H9 (cell line): ENCODE measurements around the gene ZNF853. TPM values are rescaled to one million over a fixed set of nuclear protein-coding genes. Genes with fewer than 3 reads are reported as not detected.

Experiments
- DNase-seq: peaks from one replicate; pipeline ENCODE4 v3.0.0-alpha.2; 2017
- H2AFZ ChIP-seq: one replicate; pipeline ENCODE4 v1.6.1; 2013; ENCODE audit warnings: mild to moderate bottlenecking, low read length, control low read depth, moderate library complexity
- H2AK5ac ChIP-seq: 2 replicates; pipeline ENCODE4 v1.6.1; 2013; ENCODE audit warnings: low read length, control low read depth, mixed read lengths; ENCODE audit not compliant: insufficient read length
- H2BK120ac ChIP-seq: one replicate; pipeline ENCODE4 v1.6.1; 2013; ENCODE audit warnings: low read depth, mild to moderate bottlenecking, low read length, control low read depth, inconsistent platforms; ENCODE audit not compliant: poor library complexity, severe bottlenecking
- H2BK12ac ChIP-seq: 2 replicates; pipeline ENCODE4 v1.6.1; 2013; ENCODE audit warnings: low read length, control low read depth, mixed read lengths, low read depth; ENCODE audit not compliant: insufficient read length
- H2BK15ac ChIP-seq: 2 replicates; pipeline ENCODE4 v1.6.1; 2013; ENCODE audit warnings: low read depth, low read length, control low read depth
- H2BK20ac ChIP-seq: one replicate; pipeline ENCODE4 v1.6.1; 2013; ENCODE audit warnings: low read depth, mild to moderate bottlenecking, low read length, control low read depth, inconsistent platforms; ENCODE audit not compliant: poor library complexity, severe bottlenecking
- H2BK5ac ChIP-seq: 2 replicates; pipeline ENCODE4 v1.6.1; 2013; ENCODE audit warnings: low read length, control low read depth, mixed read lengths; ENCODE audit not compliant: insufficient read length
- H3K14ac ChIP-seq: 2 replicates; pipeline ENCODE4 v1.6.1; 2013; ENCODE audit warnings: low read length, control low read depth; ENCODE audit not compliant: insufficient read depth
- H3K18ac ChIP-seq: 2 replicates; pipeline ENCODE4 v1.6.1; 2013; ENCODE audit warnings: low read depth, mild to moderate bottlenecking, mixed read lengths, low read length, control low read depth; ENCODE audit not compliant: insufficient read length
- H3K23ac ChIP-seq: 2 replicates; pipeline ENCODE4 v1.6.1; 2013; ENCODE audit warnings: low read length, control low read depth, mixed read lengths, low read depth; ENCODE audit not compliant: insufficient read length
- H3K23me2 ChIP-seq: 2 replicates; pipeline ENCODE4 v1.6.1; 2013; ENCODE audit warnings: low read depth, mild to moderate bottlenecking, mixed read lengths, low read length, control low read depth; ENCODE audit not compliant: insufficient read length, poor library complexity, severe bottlenecking
- H3K27ac ChIP-seq: 2 replicates; pipeline ENCODE4 v1.5.1; 2013; ENCODE audit warnings: low read length, control low read depth, mixed read lengths, low read depth; ENCODE audit not compliant: insufficient read length
- H3K27me3 ChIP-seq: 2 replicates; pipeline ENCODE4 v1.6.1; 2013; ENCODE audit warnings: low read length, control low read depth, inconsistent platforms; ENCODE audit not compliant: insufficient read depth
- H3K4ac ChIP-seq: 2 replicates; pipeline ENCODE4 v1.6.1; 2013; ENCODE audit warnings: low read depth, mild to moderate bottlenecking, control low read depth, inconsistent platforms, low read length, moderate library complexity
- H3K4me1 ChIP-seq: 2 replicates; pipeline ENCODE4 v1.6.1; 2013; ENCODE audit warnings: low read length, control low read depth, inconsistent platforms; ENCODE audit not compliant: insufficient read depth
- H3K4me2 ChIP-seq: 2 replicates; pipeline ENCODE4 v1.6.1; 2013; ENCODE audit warnings: low read length, control low read depth, mixed read lengths; ENCODE audit not compliant: insufficient read length, insufficient read depth
- H3K56ac ChIP-seq: 2 replicates; pipeline ENCODE4 v1.6.1; 2013; ENCODE audit warnings: low read depth, mild to moderate bottlenecking, mixed read lengths, low read length, control low read depth; ENCODE audit not compliant: insufficient read length
- H3K79me1 ChIP-seq: 2 replicates; pipeline ENCODE4 v1.6.1; 2013; ENCODE audit warnings: low read depth, mild to moderate bottlenecking, moderate library complexity, low read length, control low read depth, inconsistent platforms; ENCODE audit not compliant: insufficient read depth, poor library complexity, severe bottlenecking
- H3K79me2 ChIP-seq: 2 replicates; pipeline ENCODE4 v1.6.1; 2013; ENCODE audit warnings: low read length, control low read depth, inconsistent platforms; ENCODE audit not compliant: insufficient read depth
- H3K9ac ChIP-seq: 2 replicates; pipeline ENCODE4 v1.6.1; 2013; ENCODE audit warnings: low read length, control low read depth, mixed read lengths; ENCODE audit not compliant: insufficient read length; ENCODE audit errors: extremely low read depth
- H3K9me3 ChIP-seq: one replicate; pipeline ENCODE4 v1.6.1; 2013; ENCODE audit warnings: low read depth, low read length, inconsistent platforms; ENCODE audit not compliant: control insufficient read depth
- H3T11ph ChIP-seq: one replicate; pipeline ENCODE4 v1.6.1; 2013; ENCODE audit warnings: mild to moderate bottlenecking, low read length, control low read depth, inconsistent platforms
- H4K20me1 ChIP-seq: one replicate; pipeline ENCODE4 v1.6.1; 2013; ENCODE audit not compliant: control insufficient read depth, insufficient read length, insufficient read depth
- H4K5ac ChIP-seq: 2 replicates; pipeline ENCODE4 v1.6.1; 2013; ENCODE audit warnings: low read depth, mild to moderate bottlenecking, mixed read lengths, low read length, control low read depth; ENCODE audit not compliant: insufficient read length
- H4K8ac ChIP-seq: replicated peaks from 2 replicates; pipeline ENCODE4 v1.6.1; 2013; ENCODE audit warnings: low read length, control low read depth, mixed read lengths, low read depth; ENCODE audit not compliant: insufficient read length
- H4K91ac ChIP-seq: 2 replicates; pipeline ENCODE4 v1.6.1; 2013; ENCODE audit warnings: low read depth, mild to moderate bottlenecking, moderate library complexity, mixed read lengths, low read length, control low read depth; ENCODE audit not compliant: insufficient read length
- H3K27ac Mint-ChIP-seq, 3 experiments: 2 replicates in 2 of 3; 3 replicates in 1 of 3; pipeline ENCODE4 v1.8.0; 2020 to 2021; ENCODE audit warnings: mixed read lengths in 3 of 3, mild to moderate bottlenecking in 1 of 3, moderate library complexity in 1 of 3
- H3K27me3 Mint-ChIP-seq: 2 replicates; pipeline ENCODE4 v1.8.0; 2021; ENCODE audit warnings: low read depth, mild to moderate bottlenecking, moderate library complexity, mixed read lengths
- H3K36me3 Mint-ChIP-seq, 3 experiments: 2 replicates in 2 of 3; 3 replicates in 1 of 3; pipeline ENCODE4 v1.8.0; 2020 to 2021; ENCODE audit warnings: low read depth in 3 of 3, mixed read lengths in 3 of 3; ENCODE audit not compliant: insufficient read depth in 1 of 3
- H3K4me1 Mint-ChIP-seq, 2 experiments: 2 replicates each; pipeline ENCODE4 v1.8.0; 2020; ENCODE audit warnings: mixed read lengths in 2 of 2
- H3K4me3 Mint-ChIP-seq, 2 experiments: 2 replicates in 1 of 2; 3 replicates in 1 of 2; pipeline ENCODE4 v1.8.0; 2020 to 2021; ENCODE audit warnings: mild to moderate bottlenecking in 2 of 2, mixed read lengths in 2 of 2, moderate library complexity in 1 of 2
- H3K9me3 Mint-ChIP-seq, 2 experiments: 2 replicates in 1 of 2; 3 replicates in 1 of 2; pipeline ENCODE4 v1.8.0; 2020; ENCODE audit warnings: mild to moderate bottlenecking in 2 of 2, mixed read lengths in 2 of 2, moderate library complexity in 1 of 2
- WGBS: extraction: QIAGEN DNeasy Blood & Tissue Kit; methylation state at CpG from one replicate; pipeline ENCODE4 v1.1.7; 2013; ENCODE audit warnings: missing lambda C conversion rate, low lambda C conversion rate, mixed read lengths; ENCODE audit not compliant: insufficient read length; ENCODE audit errors: extremely low coverage; 5-methylcytosine and 5-hydroxymethylcytosine counted together
- total RNA-seq: library from RNA; stranded (reverse); gene quantifications from 2 replicates; pipeline ENCODE4 v1.2.1, GENCODE V29; 2021
- TF ChIP-seq, protein P1 (sequence below): fragments of 200-600 bp; sonication (generic); conservative IDR thresholded peaks from 3 replicates; pipeline ENCODE4 v1.8.0; 2021; ENCODE audit warnings: antibody characterized with exemption, mild to moderate bottlenecking

Gene ZNF853
- total RNA-seq, 1 experiment from 2014 or later, result 9.6 TPM

- peak overlapping the region in 1 of 3 experiments; percentile 72; a peak in 2 of 7 replicates for H3K27ac Mint-ChIP-seq
- Histone ChIP-seq H3K27ac (no peak overlapping the region), H3K23ac (no peak overlapping the region), H2BK20ac (no peak overlapping the region), H3K23me2 (peaks cover 10% of the 10 kb centered on the region), H4K20me1 (no peaks in the 10 kb centered on the region), H2BK5ac (no peak overlapping the region), H3K14ac (no peak overlapping the region; the same call in 1 of the 2 replicates), H3K4me1 (no peaks in the 10 kb centered on the region; the same call in 1 of the 2 replicates), H4K8ac (no peak overlapping the region), H3K9ac (no peak overlapping the region), H3K18ac (no peak overlapping the region), H3K4me2 (no peak overlapping the region), H4K91ac (no peak overlapping the region), H2BK12ac (no peak overlapping the region), H3K79me2 (no peaks in the 10 kb centered on the region), H4K5ac (no peak overlapping the region), H2BK120ac (no peak overlapping the region), H3K4ac (no peak overlapping the region), H2BK15ac (no peak overlapping the region), H3K27me3 (no peaks in the 10 kb centered on the region), H3K9me3 (no peaks in the 10 kb centered on the region), H2AK5ac (no peak overlapping the region), H3K79me1 (no peaks in the 10 kb centered on the region), H3T11ph (no peak overlapping the region), H2AFZ (no peak overlapping the region), H3K56ac (no peak overlapping the region)
- H3K4me1 Mint-ChIP-seq, result peaks cover 18% of the 10 kb centered on the region in 2 experiments
- DNase-seq, result no peak
- no peaks in the 10 kb centered on the region for H3K9me3 Mint-ChIP-seq
- H3K4me3 Mint-ChIP-seq, result no peak overlapping the region; a peak in 1 of 5 replicates
- no CpG with 5 or more reads among the region's 15 CpGs for WGBS
- H3K27me3 Mint-ChIP-seq, result no peaks in the 10 kb centered on the region
- H3K36me3 Mint-ChIP-seq, result peaks cover 4 to 46% (median 16%) of the 10 kb centered on the region in 3 experiments; a peak in 5 of 7 replicates
- TF ChIP-seq, protein P1, sequence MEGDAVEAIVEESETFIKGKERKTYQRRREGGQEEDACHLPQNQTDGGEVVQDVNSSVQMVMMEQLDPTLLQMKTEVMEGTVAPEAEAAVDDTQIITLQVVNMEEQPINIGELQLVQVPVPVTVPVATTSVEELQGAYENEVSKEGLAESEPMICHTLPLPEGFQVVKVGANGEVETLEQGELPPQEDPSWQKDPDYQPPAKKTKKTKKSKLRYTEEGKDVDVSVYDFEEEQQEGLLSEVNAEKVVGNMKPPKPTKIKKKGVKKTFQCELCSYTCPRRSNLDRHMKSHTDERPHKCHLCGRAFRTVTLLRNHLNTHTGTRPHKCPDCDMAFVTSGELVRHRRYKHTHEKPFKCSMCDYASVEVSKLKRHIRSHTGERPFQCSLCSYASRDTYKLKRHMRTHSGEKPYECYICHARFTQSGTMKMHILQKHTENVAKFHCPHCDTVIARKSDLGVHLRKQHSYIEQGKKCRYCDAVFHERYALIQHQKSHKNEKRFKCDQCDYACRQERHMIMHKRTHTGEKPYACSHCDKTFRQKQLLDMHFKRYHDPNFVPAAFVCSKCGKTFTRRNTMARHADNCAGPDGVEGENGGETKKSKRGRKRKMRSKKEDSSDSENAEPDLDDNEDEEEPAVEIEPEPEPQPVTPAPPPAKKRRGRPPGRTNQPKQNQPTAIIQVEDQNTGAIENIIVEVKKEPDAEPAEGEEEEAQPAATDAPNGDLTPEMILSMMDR, result no peak
These were observed 26.1 kb downstream of the ZNF853 start for GRCh38 chr7:6641305-6642035.
